K562 (cell line): ENCODE measurements around the gene ZNF772. TPM values are rescaled to one million over a fixed set of nuclear protein-coding genes. Genes with fewer than 3 reads are reported as not detected.
A peak's percentile ranks its signal among the peaks of the same experiment; 100 is the strongest.

Experiments used
- ATAC-seq: fragments of 200-7000 bp; cut with Tn5 transposase; 3 replicates; pipeline ENCODE4 v1.9.1; 2020; ENCODE audit warnings: moderate library complexity
- BruUV-seq: library from RNA; stranded (reverse); fragments of 400-500 nt; replicated peaks from 2 replicates; lab custom pipeline; 2021; lab: Mats Ljungman, UMichigan
- CTCF ChIA-PET: fragments of 300-600 bp; formaldehyde crosslinking; extraction: SDS; loops from one replicate; lab custom pipeline; 2021; ENCODE audit warnings: low intra/inter-chr PET ratio; lab: Yijun Ruan, JAX
- POLR2A ChIA-PET: fragments of 300-600, 350-650 bp; sonication (Branson Sonifier 250); formaldehyde crosslinking; extraction: SDS; loops from one replicate; lab custom pipeline; 2021; ENCODE audit warnings: antibody characterized with exemption, inconsistent platforms; lab: Yijun Ruan, JAX
- DNase-seq, 4 experiments: peaks; one replicate each; pipeline versions ENCODE4 v3.0.0 to v3.0.0-alpha.2; 2011 to 2018; ENCODE audit warnings: low spot score in 3 of 4, mixed read lengths in 3 of 4; ENCODE audit errors: extremely low read depth in 1 of 4
- FAIRE-seq: peaks from 2 replicates; lab custom pipeline; 2011; peaks lifted over from hg19 to GRCh38; lab: Jason Lieb, UNC
- H2AFZ ChIP-seq: 2 replicates; pipeline ENCODE4 v1.6.0; 2011; ENCODE audit warnings: low read depth, low read length, control low read depth, inconsistent platforms
- H3K27ac ChIP-seq: fragments of 200-600 bp; 3 replicates; pipeline ENCODE4 v1.8.0; 2011; ENCODE audit warnings: low read depth, mild to moderate bottlenecking, control low read depth, inconsistent platforms, low read length, moderate library complexity, mixed read lengths; ENCODE audit errors: extremely low read depth
- H3K27me3 ChIP-seq, 2 experiments: fragments of 300-600 bp in 1 of 2; 2 replicates in 1 of 2; 3 replicates in 1 of 2; pipeline versions ENCODE4 v1.6.0 to v1.8.0; 2011; ENCODE audit warnings: inconsistent platforms in 2 of 2, low read length in 2 of 2, mild to moderate bottlenecking in 1 of 2, mixed read lengths in 1 of 2, moderate library complexity in 1 of 2; ENCODE audit not compliant: control insufficient read depth in 2 of 2, insufficient read depth in 2 of 2
- H3K36me3 ChIP-seq: fragments of 300-600 bp; 3 replicates; pipeline ENCODE4 v1.8.0; 2011; ENCODE audit warnings: mild to moderate bottlenecking, low read length, inconsistent platforms; ENCODE audit not compliant: control insufficient read depth, insufficient read depth
- H3K4me1 ChIP-seq, 2 experiments: fragments of 200-600 bp in 1 of 2; replicated peaks in 1 of 2; 2 replicates in 1 of 2; 3 replicates in 1 of 2; pipeline versions ENCODE4 v1.5.1 to v1.8.0; 2011; ENCODE audit warnings: inconsistent platforms in 2 of 2, low read length in 2 of 2, mild to moderate bottlenecking in 1 of 2, mixed read lengths in 1 of 2, moderate library complexity in 1 of 2; ENCODE audit not compliant: control insufficient read depth in 2 of 2, insufficient read depth in 2 of 2
- H3K4me2 ChIP-seq: 2 replicates; pipeline ENCODE4 v1.6.1; 2011; ENCODE audit warnings: low read length, control low read depth, inconsistent platforms, mixed read lengths; ENCODE audit not compliant: insufficient read depth
- H3K4me3 ChIP-seq: fragments of 200-600 bp; sonication (generic), shearing (Covaris generic); 2 replicates; pipeline ENCODE4 v1.5.1; 2016; ENCODE audit warnings: control low read depth, inconsistent platforms
- H3K79me2 ChIP-seq: fragments of 200-600 bp; 3 replicates; pipeline ENCODE4 v1.8.0; 2011; ENCODE audit warnings: low read length, inconsistent platforms; ENCODE audit not compliant: control insufficient read depth, insufficient read depth
- H3K9ac ChIP-seq, 2 experiments: 2 replicates each; pipeline versions ENCODE4 v1.6.0 to v1.6.1; 2011; ENCODE audit warnings: low read depth in 2 of 2, low read length in 2 of 2, control low read depth in 1 of 2, inconsistent platforms in 1 of 2, mild to moderate bottlenecking in 1 of 2, mixed read lengths in 1 of 2; ENCODE audit not compliant: insufficient read depth in 1 of 2
- H3K9me1 ChIP-seq: one replicate; pipeline ENCODE4 v1.6.0; 2011; ENCODE audit warnings: inconsistent platforms, mild to moderate bottlenecking, low read length, moderate library complexity; ENCODE audit not compliant: control insufficient read depth, insufficient read depth
- H3K9me3 ChIP-seq: replicated peaks from 2 replicates; pipeline ENCODE4 v1.5.1; 2011; ENCODE audit warnings: low read depth, low read length, inconsistent platforms; ENCODE audit not compliant: control insufficient read depth, insufficient read depth
- H4K20me1 ChIP-seq: replicated peaks from 2 replicates; pipeline ENCODE4 v1.6.1; 2011; ENCODE audit warnings: low read length, inconsistent platforms, mixed read lengths; ENCODE audit not compliant: control insufficient read depth, insufficient read depth
- NFIC ChIP-seq: fragments of 450-650 bp; IDR thresholded peaks from 2 replicates; pipeline ENCODE4 v1.6.1; 2017; ENCODE audit warnings: mild to moderate bottlenecking, inconsistent platforms
- NFIX ChIP-seq: fragments of 250-450 bp; sonication (Bioruptor Pico); IDR thresholded peaks from 2 replicates; pipeline ENCODE4 v1.4.0; 2020; ENCODE audit warnings: low read depth, mild to moderate bottlenecking, moderate library complexity
- USF1 ChIP-seq: sonication (generic); formaldehyde crosslinking; IDR thresholded peaks from 2 replicates; pipeline ENCODE4 v1.9.0; 2022; ENCODE audit warnings: mild to moderate bottlenecking, missing genetic modification reagents
- ZNF263 ChIP-seq: sonication (generic); formaldehyde crosslinking; IDR thresholded peaks from 2 replicates; pipeline ENCODE4 v1.8.0; 2022; ENCODE audit warnings: mild to moderate bottlenecking, missing genetic modification reagents, borderline replicate concordance
- ZNF561 ChIP-seq: fragments of 450-650 bp; formaldehyde crosslinking; conservative IDR thresholded peaks from 2 replicates; pipeline ENCODE4 v1.4.0; 2020; ENCODE audit warnings: mild to moderate bottlenecking, moderate library complexity
- ZNF75A ChIP-seq: fragments of 450-650 bp; formaldehyde crosslinking; IDR thresholded peaks from 2 replicates; pipeline ENCODE4 v1.4.0; 2020; ENCODE audit warnings: mild to moderate bottlenecking
- WGBS: fragments of 100-300 bp; shearing (Covaris generic); methylation state at CpG from one replicate; pipeline ENCODE4 v1.1.6; 2016; ENCODE audit warnings: low coverage, mixed read lengths; ENCODE audit not compliant: insufficient coverage; ENCODE audit errors: missing lambda C conversion rate; 5-methylcytosine and 5-hydroxymethylcytosine counted together
- in situ Hi-C: fragments of 300-500 bp; cut with MboI; formaldehyde crosslinking; loops from 4 replicates; pipeline ENCODE4 v1.15.0; 2018; ENCODE audit warnings: inconsistent platforms, mixed read lengths
- intact Hi-C: fragments of 100-400 bp; cut with micrococcal nuclease; formaldehyde crosslinking; loops from 2 replicates; pipeline ENCODE4 v1.14.2; 2022
- polyA plus RNA-seq, 8 experiments: library from polyadenylated mRNA; depleted of rRNA in 4 of 8; stranded (reverse) in 5 of 8; unstranded in 3 of 8; fragments of >200 nt; fragmentation: Nextera tagmentation in 2 of 8; fragmentation: Illumina TruSeq in 1 of 8; extraction: Ambion mirVana in 2 of 8; extraction: Trizol in 1 of 8; gene quantifications; 2 replicates each; pipeline versions ENCODE4 v1.2.1 to v1.2.3, GENCODE V29; 2011 to 2014; ENCODE audit warnings: inconsistent platforms in 1 of 8, missing spikeins in 1 of 8
- small RNA-seq: library from RNA; depleted of rRNA; stranded (forward); fragments of <200 nt; gene quantifications from one replicate; pipeline ENCODE3, GENCODE V24; 2014
- total RNA-seq, 7 experiments: library from RNA; depleted of rRNA in 6 of 7; stranded (reverse); fragments of >200 nt in 6 of 7; fragmentation: Illumina TruSeq in 2 of 7; extraction: Trizol in 2 of 7; gene quantifications; 2 replicates each; pipeline versions ENCODE4 v1.2.1 to v1.2.3, GENCODE V29; 2011 to 2021; ENCODE audit warnings: low replicate concordance in 1 of 7

The ZNF772 gene
- total and polyA plus RNA-seq, 9 of the 15 experiments (the other 6 are each of a cell fraction or from before 2014, with no cell fraction given): 0.13 to 1.9 (median 1.1) TPM

GRCh38 chr19:57421037-57421436, 56.3 kb downstream of the ZNF772 start:
- peak; percentile 80 for TF ChIP-seq ZNF75A (CRISPR knock-in tag)
- no peak for TF ChIP-seq ZNF561 (CRISPR knock-in tag)
- H3K9me3 ChIP-seq: peaks cover 18% of the 10 kb centered on the region
- CTCF ChIA-PET: no interaction called here

GRCh38 chr19:57419439-57419838, 57.9 kb downstream of the ZNF772 start:
- H3K4me3 ChIP-seq: no peak overlapping the region
- no peak overlapping the region for H3K4me2 ChIP-seq
- no peaks in the 10 kb centered on the region for H3K79me2 ChIP-seq
- H3K4me1 ChIP-seq: no peaks in the 10 kb centered on the region
- H3K9ac ChIP-seq: no peak overlapping the region
- CTCF ChIA-PET: no interaction called here
- BruUV-seq: no TSS peak
- H3K27ac ChIP-seq: no peak overlapping the region
- 94% methylated on average over 2 of the region's 4 CpGs for WGBS
- DNase-seq: peak in 1 of 4 experiments; percentile 7
- H2AFZ ChIP-seq: no peak overlapping the region
- peaks cover 33% of the 10 kb centered on the region for H3K36me3 ChIP-seq
- H3K9me1 ChIP-seq: no peaks in the 10 kb centered on the region
- H3K9me3 ChIP-seq: peaks cover 18% of the 10 kb centered on the region
- in situ Hi-C loops (no loop called here), intact Hi-C loops (no loop called here)
- no peak for ATAC-seq
- no peaks in the 10 kb centered on the region for H3K27me3 ChIP-seq
- TF ChIP-seq ZNF263 (CRISPR knock-in tag) (no peak), NFIX (CRISPR knock-in tag) (peak; percentile 85), USF1 (no peak), NFIC (peak; percentile 96)
- FAIRE-seq: no peak
- no peaks in the 10 kb centered on the region for H4K20me1 ChIP-seq
- POLR2A ChIA-PET: no interaction called here

More at GRCh38 chr19:57421037-57421436, 56.3 kb downstream of the ZNF772 start:
- Histone ChIP-seq H3K27ac (no peak overlapping the region), H3K4me1 (no peaks in the 10 kb centered on the region), H2AFZ (no peak overlapping the region), H3K36me3 (peaks cover 33% of the 10 kb centered on the region), H3K9ac (no peak overlapping the region), H3K4me3 (no peak overlapping the region), H4K20me1 (no peaks in the 10 kb centered on the region), H3K9me1 (no peaks in the 10 kb centered on the region), H3K4me2 (no peak overlapping the region), H3K27me3 (no peaks in the 10 kb centered on the region), H3K79me2 (no peaks in the 10 kb centered on the region)
- no peak for DNase-seq
- 85% methylated on average over 3 of the region's 3 CpGs for WGBS
- in situ Hi-C loops (no loop called here), intact Hi-C loops (no loop called here)
- no TSS peak for BruUV-seq
- no peak for ATAC-seq
- no peak for FAIRE-seq
- POLR2A ChIA-PET: interaction anchor here (0.6 kb wide), 1 partner anchor 61 kb away, joined by 3 read pairs; no protein-coding TSS in a partner anchor

Small RNA genes lying within 50 kb of the gene (small RNA-seq; reads per million reads assigned to genes)
- gene VN1R107P: not detected

Other genes with a start within 250 kb of the ZNF772 start
Only the 7 nearest of the 23 such genes appear.
- 7.7 and 8.0 TPM in 2 replicates for gene ZNF17, start 66.4 kb downstream of the ZNF772 start, total RNA-seq (2014; rRNA removed)
- 8.6 and 8.9 TPM in 2 replicates for gene ZNF17, start 66.4 kb downstream of the ZNF772 start, total RNA-seq (2014; rRNA removed; fragmentation: Illumina TruSeq; extraction: Trizol)
- 6.5 and 6.9 TPM in 2 replicates for gene ZNF17, start 66.4 kb downstream of the ZNF772 start, total RNA-seq (2015; rRNA removed; fragmentation: Illumina TruSeq; extraction: Trizol)
- 8.3 and 8.6 TPM in 2 replicates for gene ZNF17, start 66.4 kb downstream of the ZNF772 start, total RNA-seq (2021)
- 6.9 and 7.3 TPM in 2 replicates for gene ZNF17, start 66.4 kb downstream of the ZNF772 start, polyA plus RNA-seq (2011; rRNA removed)
- 5.8 and 6.0 TPM in 2 replicates for gene ZNF17, start 66.4 kb downstream of the ZNF772 start, polyA plus RNA-seq (2014; fragmentation: Illumina TruSeq; extraction: Trizol)
- 1 to 10 TPM; 5.3 to 6.1 TPM for gene ZNF17, start 66.4 kb downstream of the ZNF772 start, polyA plus RNA-seq (2014; fragmentation: Nextera tagmentation; extraction: Ambion mirVana)
- gene ZNF17, start 66.4 kb downstream of the ZNF772 start, polyA plus RNA-seq (2014; rRNA removed): 3.1 and 5.8 TPM in 2 replicates
- 13.7 and 20.1 TPM in 2 replicates for gene ZNF749, start 42.2 kb downstream of the ZNF772 start, total RNA-seq (2014; rRNA removed)
- gene ZNF749, start 42.2 kb downstream of the ZNF772 start, total RNA-seq (2014; rRNA removed; fragmentation: Illumina TruSeq; extraction: Trizol): 14.8 and 15.6 TPM in 2 replicates
- 13.8 and 15.0 TPM in 2 replicates for gene ZNF749, start 42.2 kb downstream of the ZNF772 start, total RNA-seq (2015; rRNA removed; fragmentation: Illumina TruSeq; extraction: Trizol)
- 16.3 and 19.2 TPM in 2 replicates for gene ZNF749, start 42.2 kb downstream of the ZNF772 start, total RNA-seq (2021)
- 28.8 and 33.2 TPM in 2 replicates for gene ZNF749, start 42.2 kb downstream of the ZNF772 start, polyA plus RNA-seq (2011; rRNA removed)
- gene ZNF749, start 42.2 kb downstream of the ZNF772 start, polyA plus RNA-seq (2014; fragmentation: Illumina TruSeq; extraction: Trizol): 13.7 and 17.5 TPM in 2 replicates
- gene ZNF749, start 42.2 kb downstream of the ZNF772 start, polyA plus RNA-seq (2014; fragmentation: Nextera tagmentation; extraction: Ambion mirVana): 1 to 10 TPM; 5.3 to 7.8 TPM
- gene ZNF749, start 42.2 kb downstream of the ZNF772 start, polyA plus RNA-seq (2014; rRNA removed): 19.4 and 24.2 TPM in 2 replicates
- gene VN1R1, start 20.4 kb downstream of the ZNF772 start, total RNA-seq (2014; rRNA removed): 0.14 TPM in 1 of 2 replicates, not detected in the other
- gene VN1R1, start 20.4 kb downstream of the ZNF772 start, total RNA-seq (2014; rRNA removed; fragmentation: Illumina TruSeq; extraction: Trizol): 0.07 TPM in 1 of 2 replicates, not detected in the other
- not detected in 2 replicates for gene VN1R1, start 20.4 kb downstream of the ZNF772 start, total RNA-seq (2015; rRNA removed; fragmentation: Illumina TruSeq; extraction: Trizol)
- gene VN1R1, start 20.4 kb downstream of the ZNF772 start, total RNA-seq (2021): not detected in 2 replicates
- gene VN1R1, start 20.4 kb downstream of the ZNF772 start, polyA plus RNA-seq (2011; rRNA removed): 0.10 and 0.11 TPM in 2 replicates
- gene VN1R1, start 20.4 kb downstream of the ZNF772 start, polyA plus RNA-seq (2014; fragmentation: Illumina TruSeq; extraction: Trizol): not detected in 2 replicates
- gene VN1R1, start 20.4 kb downstream of the ZNF772 start, polyA plus RNA-seq (2014; fragmentation: Nextera tagmentation; extraction: Ambion mirVana): under 1 TPM; 0.08 to 0.10 TPM
- gene VN1R1, start 20.4 kb downstream of the ZNF772 start, polyA plus RNA-seq (2014; rRNA removed): 0.04 TPM in 1 of 2 replicates, not detected in the other
- 1.4 and 1.6 TPM in 2 replicates for gene ZNF419, start 10.2 kb upstream of the ZNF772 start, total RNA-seq (2014; rRNA removed)
- 1.8 and 2.3 TPM in 2 replicates for gene ZNF419, start 10.2 kb upstream of the ZNF772 start, total RNA-seq (2014; rRNA removed; fragmentation: Illumina TruSeq; extraction: Trizol)
- 1.2 and 1.3 TPM in 2 replicates for gene ZNF419, start 10.2 kb upstream of the ZNF772 start, total RNA-seq (2015; rRNA removed; fragmentation: Illumina TruSeq; extraction: Trizol)
- 1.5 TPM in 2 replicates for gene ZNF419, start 10.2 kb upstream of the ZNF772 start, total RNA-seq (2021)
- 1.7 and 5.4 TPM in 2 replicates for gene ZNF419, start 10.2 kb upstream of the ZNF772 start, polyA plus RNA-seq (2011; rRNA removed)
- gene ZNF419, start 10.2 kb upstream of the ZNF772 start, polyA plus RNA-seq (2014; fragmentation: Illumina TruSeq; extraction: Trizol): 1.3 TPM in 2 replicates
- gene ZNF419, start 10.2 kb upstream of the ZNF772 start, polyA plus RNA-seq (2014; fragmentation: Nextera tagmentation; extraction: Ambion mirVana): under 1 TPM; 0.07 to 0.50 TPM
- gene ZNF419, start 10.2 kb upstream of the ZNF772 start, polyA plus RNA-seq (2014; rRNA removed): 1.3 and 2.2 TPM in 2 replicates
- under 0.01 TPM in 1 of 2 replicates, not detected in the other for gene ZNF773, start 22.4 kb upstream of the ZNF772 start, total RNA-seq (2014; rRNA removed)
- 0.35 and 0.58 TPM in 2 replicates for gene ZNF773, start 22.4 kb upstream of the ZNF772 start, total RNA-seq (2014; rRNA removed; fragmentation: Illumina TruSeq; extraction: Trizol)
- gene ZNF773, start 22.4 kb upstream of the ZNF772 start, total RNA-seq (2015; rRNA removed; fragmentation: Illumina TruSeq; extraction: Trizol): 0.04 TPM in 1 of 2 replicates, not detected in the other
- gene ZNF773, start 22.4 kb upstream of the ZNF772 start, total RNA-seq (2021): 0.31 and 0.82 TPM in 2 replicates
- 0.87 and 2.0 TPM in 2 replicates for gene ZNF773, start 22.4 kb upstream of the ZNF772 start, polyA plus RNA-seq (2011; rRNA removed)
- 0.31 and 0.66 TPM in 2 replicates for gene ZNF773, start 22.4 kb upstream of the ZNF772 start, polyA plus RNA-seq (2014; fragmentation: Illumina TruSeq; extraction: Trizol)
- gene ZNF773, start 22.4 kb upstream of the ZNF772 start, polyA plus RNA-seq (2014; fragmentation: Nextera tagmentation; extraction: Ambion mirVana): under 1 TPM in 1 of 2 experiments, not detected in 1; 0.04 TPM
- 0.30 and 0.35 TPM in 2 replicates for gene ZNF773, start 22.4 kb upstream of the ZNF772 start, polyA plus RNA-seq (2014; rRNA removed)
- 0.16 and 0.18 TPM in 2 replicates for gene ZNF549, start 49.8 kb upstream of the ZNF772 start, total RNA-seq (2014; rRNA removed)
- 0.29 and 0.48 TPM in 2 replicates for gene ZNF549, start 49.8 kb upstream of the ZNF772 start, total RNA-seq (2014; rRNA removed; fragmentation: Illumina TruSeq; extraction: Trizol)
- gene ZNF549, start 49.8 kb upstream of the ZNF772 start, total RNA-seq (2015; rRNA removed; fragmentation: Illumina TruSeq; extraction: Trizol): 0.11 and 0.25 TPM in 2 replicates
- 0.22 TPM in 2 replicates for gene ZNF549, start 49.8 kb upstream of the ZNF772 start, total RNA-seq (2021)
- gene ZNF549, start 49.8 kb upstream of the ZNF772 start, polyA plus RNA-seq (2011; rRNA removed): 0.08 and 0.68 TPM in 2 replicates
- 0.25 and 0.29 TPM in 2 replicates for gene ZNF549, start 49.8 kb upstream of the ZNF772 start, polyA plus RNA-seq (2014; fragmentation: Illumina TruSeq; extraction: Trizol)
- under 1 TPM; 0.03 to 0.14 TPM for gene ZNF549, start 49.8 kb upstream of the ZNF772 start, polyA plus RNA-seq (2014; fragmentation: Nextera tagmentation; extraction: Ambion mirVana)
- gene ZNF549, start 49.8 kb upstream of the ZNF772 start, polyA plus RNA-seq (2014; rRNA removed): 0.12 and 0.25 TPM in 2 replicates
- gene ZNF550, start 82.3 kb upstream of the ZNF772 start, total RNA-seq (2014; rRNA removed): 3.9 and 5.0 TPM in 2 replicates
- 5.1 and 6.4 TPM in 2 replicates for gene ZNF550, start 82.3 kb upstream of the ZNF772 start, total RNA-seq (2014; rRNA removed; fragmentation: Illumina TruSeq; extraction: Trizol)
- 3.5 TPM in 2 replicates for gene ZNF550, start 82.3 kb upstream of the ZNF772 start, total RNA-seq (2015; rRNA removed; fragmentation: Illumina TruSeq; extraction: Trizol)
- gene ZNF550, start 82.3 kb upstream of the ZNF772 start, total RNA-seq (2021): 4.8 and 5.2 TPM in 2 replicates
- gene ZNF550, start 82.3 kb upstream of the ZNF772 start, polyA plus RNA-seq (2011; rRNA removed): 11.8 and 12.8 TPM in 2 replicates
- 4.4 and 4.6 TPM in 2 replicates for gene ZNF550, start 82.3 kb upstream of the ZNF772 start, polyA plus RNA-seq (2014; fragmentation: Illumina TruSeq; extraction: Trizol)
- gene ZNF550, start 82.3 kb upstream of the ZNF772 start, polyA plus RNA-seq (2014; fragmentation: Nextera tagmentation; extraction: Ambion mirVana): 1 to 10 TPM; 1.6 to 1.7 TPM
- gene ZNF550, start 82.3 kb upstream of the ZNF772 start, polyA plus RNA-seq (2014; rRNA removed): 4.3 and 5.0 TPM in 2 replicates